A549 treated with AZD9567 at 1 μM for 4 hours (cell line): ENCODE data around the gene F10. TPM values are rescaled to one million over a fixed set of nuclear protein-coding genes. Genes with fewer than 3 reads are reported as not detected.

ENCODE experiments used
- total RNA-seq: library from RNA; stranded (reverse); fragments of 200-300 nt; extraction: Qiagen RNA extraction; gene quantifications from 5 replicates; pipeline ENCODE4 v1.2.3, GENCODE V29; 2022; ENCODE audit not compliant: insufficient read depth

The F10 gene
- 0.05 to 0.07 TPM (median 0.07 TPM) in 3 of 5 replicates, not detected in the others for total RNA-seq

DNA sequence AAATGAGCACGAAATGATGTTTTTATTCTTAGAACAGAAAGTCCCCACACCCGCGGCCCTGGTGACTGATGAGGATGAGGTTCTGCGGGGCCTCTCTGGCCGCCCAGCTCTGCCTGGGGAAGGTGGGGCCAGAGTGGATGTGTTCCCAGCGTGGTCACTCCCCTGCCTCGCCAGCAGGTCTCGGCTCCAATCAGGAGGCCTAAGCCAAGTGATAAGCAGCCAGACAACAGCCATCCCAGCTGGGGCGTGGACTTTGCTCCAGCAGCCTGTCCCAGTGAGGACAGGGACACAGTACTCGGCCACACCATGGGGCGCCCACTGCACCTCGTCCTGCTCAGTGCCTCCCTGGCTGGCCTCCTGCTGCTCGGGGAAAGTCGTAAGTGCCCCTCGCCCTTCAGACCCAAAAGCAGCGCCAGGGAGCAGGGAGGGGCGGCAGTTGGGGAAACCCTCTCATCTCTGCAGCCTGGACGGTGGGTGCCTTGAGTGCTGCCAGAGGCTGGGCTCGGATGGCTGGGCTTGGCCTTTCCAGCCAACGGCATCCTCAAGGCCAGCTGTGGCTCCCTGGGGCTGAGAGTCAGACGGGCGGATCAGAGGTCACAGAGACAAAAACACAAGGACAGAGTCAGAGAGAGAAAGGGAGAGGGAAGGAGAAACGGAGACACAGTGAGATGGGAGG is at the start of gene F10:
Gene F10, plus strand, starts transcription at position 250 of the 676 bp plus-strand sequence. Its CDS starts 57 bp downstream, at position 307.

DNA sequence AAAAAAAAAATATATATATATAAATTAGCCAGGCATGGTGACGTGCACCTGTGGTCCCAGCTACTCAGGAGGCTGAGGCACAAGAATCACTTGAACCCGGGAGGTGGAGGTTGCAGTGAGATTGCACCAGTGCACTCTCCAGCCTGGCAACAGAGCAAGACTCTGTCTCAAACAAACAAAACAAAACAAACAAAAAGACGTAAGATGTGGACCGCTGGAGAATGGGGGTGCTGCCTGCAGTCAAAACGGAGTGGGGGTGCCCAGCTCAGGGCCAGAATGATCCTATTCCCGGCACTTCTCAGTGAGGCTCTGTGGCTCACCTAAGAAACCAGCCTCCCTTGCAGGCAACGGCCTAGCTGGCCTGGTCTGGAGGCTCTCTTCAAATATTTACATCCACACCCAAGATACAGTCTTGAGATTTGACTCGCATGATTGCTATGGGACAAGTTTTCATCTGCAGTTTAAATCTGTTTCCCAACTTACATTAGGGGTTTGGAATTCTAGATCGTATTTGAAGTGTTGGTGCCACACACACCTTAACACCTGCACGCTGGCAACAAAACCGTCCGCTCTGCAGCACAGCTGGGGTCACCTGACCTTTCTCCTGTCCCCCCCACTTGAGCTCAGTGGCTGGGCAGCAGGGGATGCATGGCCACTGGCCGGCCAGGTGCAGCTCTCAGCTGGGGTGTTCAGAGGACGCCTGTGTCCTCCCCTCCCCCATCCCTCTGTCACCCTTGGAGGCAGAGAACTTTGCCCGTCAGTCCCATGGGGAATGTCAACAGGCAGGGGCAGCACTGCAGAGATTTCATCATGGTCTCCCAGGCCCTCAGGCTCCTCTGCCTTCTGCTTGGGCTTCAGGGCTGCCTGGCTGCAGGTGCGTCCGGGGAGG is 17.3 kb upstream of the F10 start, which contains the start of gene F7:
Gene F7, plus strand, starts transcription at position 760 of the 889 bp plus-strand sequence. Its CDS starts 51 bp downstream, at position 811.

DNA sequence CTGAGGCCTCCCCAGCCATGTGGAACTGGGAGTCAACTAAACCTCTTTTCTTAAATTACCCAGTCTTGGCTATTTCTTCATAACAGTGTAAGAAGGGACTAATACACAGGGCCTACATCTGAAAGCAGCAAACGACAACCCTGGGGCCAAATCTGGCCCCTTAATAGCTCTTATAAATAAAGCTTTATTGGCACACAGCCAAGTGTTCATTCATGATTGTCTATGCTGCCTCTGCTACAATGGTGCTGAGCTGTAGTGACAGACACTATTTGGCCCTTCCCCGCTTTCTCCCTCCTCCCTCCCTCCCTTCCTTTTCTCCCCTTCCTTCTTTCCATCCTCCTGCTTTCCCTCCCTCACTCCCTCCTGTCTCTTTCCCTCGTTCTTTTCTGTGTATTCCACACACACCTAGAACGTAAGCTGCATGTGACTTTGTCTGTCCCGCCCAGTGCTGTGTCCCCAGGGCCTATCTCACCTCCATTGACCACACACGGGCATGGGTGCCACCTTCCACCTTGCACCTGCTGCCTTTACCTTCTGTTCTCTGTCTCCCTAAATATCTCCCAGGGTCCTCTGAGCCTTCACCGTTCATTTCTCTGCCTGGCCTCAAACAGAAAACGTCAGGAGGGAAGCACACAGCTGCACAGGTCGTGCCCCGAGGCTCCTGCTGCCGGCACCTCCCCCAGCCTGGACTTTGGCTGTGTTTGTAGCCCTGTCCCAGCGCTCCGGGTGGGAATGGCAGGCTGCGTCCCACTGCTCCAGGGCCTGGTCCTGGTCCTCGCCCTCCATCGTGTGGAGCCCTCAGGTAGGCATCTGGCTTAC is 35.5 kb downstream of the F10 start, which contains the start of gene PROZ:
Gene PROZ, plus strand, starts transcription at position 720 of the 819 bp plus-strand sequence. Its CDS starts 13 bp downstream, at position 733.

Other genes starting within 250 kb of the F10 start
- gene MCF2L, start 153.6 kb upstream of the F10 start, total RNA-seq = 0.21 to 0.38 TPM (median 0.32 TPM) in 4 of 5 replicates, not detected in the other
- 0.04 to 0.12 TPM (median 0.09 TPM) in 4 of 5 replicates, not detected in the other for gene F7, start 17.0 kb upstream of the F10 start, total RNA-seq
- not detected in 5 replicates for gene PROZ, start 35.8 kb downstream of the F10 start, total RNA-seq
- gene PCID2, start 85.9 kb downstream of the F10 start, total RNA-seq = 40.5 to 49.6 TPM (median 41.8 TPM) in 5 replicates
- 47.6 to 56.8 TPM (median 52.9 TPM) in 5 replicates for gene CUL4A, start 86.8 kb downstream of the F10 start, total RNA-seq
- 70.4 to 91.9 TPM (median 90.4 TPM) in 5 replicates for gene LAMP1, start 174.4 kb downstream of the F10 start, total RNA-seq
- gene GRTP1, start 241.3 kb downstream of the F10 start, total RNA-seq = 1.6 to 2.5 TPM (median 1.8 TPM) in 5 replicates